A549 (cell line): ENCODE data around the gene DHX30. TPM values are rescaled to one million over a fixed set of nuclear protein-coding genes. Genes with fewer than 3 reads are reported as not detected.

Experiments
- ATAC-seq, 2 experiments: fragments of 200-7000 bp in 1 of 2; fragments of >200 bp in 1 of 2; cut with Nextera tagmentation in 1 of 2; cut with Tn5 transposase in 1 of 2; 3 replicates each; pipeline versions ENCODE4 v1.8.0 to v1.9.1; 2018 to 2020; ENCODE audit warnings: mild to moderate bottlenecking in 1 of 2, moderate library complexity in 1 of 2
- CTCF ChIA-PET: fragments of 300-600 bp; sonication (Branson Sonifier 250); formaldehyde crosslinking; extraction: SDS; loops from one replicate; lab custom pipeline; 2021; ENCODE audit warnings: antibody characterized with exemption, inconsistent platforms; lab: Yijun Ruan, JAX
- POLR2A ChIA-PET: fragments of 350-600 bp; formaldehyde crosslinking; extraction: SDS; loops from one replicate; lab custom pipeline; 2021; ENCODE audit warnings: antibody characterized with exemption, inconsistent platforms; lab: Yijun Ruan, JAX
- DNase-seq, 2 experiments: peaks; one replicate each; pipeline versions ENCODE4 v3.0.0 to v3.0.0-alpha.2; 2011 to 2016; ENCODE audit warnings: low read depth in 1 of 2, low spot score in 1 of 2
- FAIRE-seq: peaks from 2 replicates; lab custom pipeline; 2011; peaks lifted over from hg19 to GRCh38; lab: Jason Lieb, UNC
- H3K27ac ChIP-seq, 2 experiments: fragments of >200 bp; sonication (Bioruptor Twin); formaldehyde crosslinking; 3 replicates each; pipeline ENCODE4 v1.5.1; 2016 to 2017
- H3K4me1 ChIP-seq: fragments of >200 bp; sonication (Bioruptor Twin); formaldehyde crosslinking; 3 replicates; pipeline ENCODE4 v1.6.1; 2016
- H3K4me2 ChIP-seq: fragments of >200 bp; sonication (Bioruptor Twin); formaldehyde crosslinking; 3 replicates; pipeline ENCODE4 v1.6.1; 2016
- H3K4me3 ChIP-seq: fragments of >200 bp; sonication (Bioruptor Twin); formaldehyde crosslinking; 3 replicates; pipeline ENCODE4 v1.5.1; 2016
- H3K9me3 ChIP-seq: fragments of >200 bp; sonication (Bioruptor Twin); formaldehyde crosslinking; 3 replicates; pipeline ENCODE4 v1.6.1; 2016
- CEBPB ChIP-seq, 2 experiments: fragments of >200 bp in 1 of 2; sonication (Bioruptor Twin) in 1 of 2; formaldehyde crosslinking in 1 of 2; IDR thresholded peaks; 2 replicates each; pipeline ENCODE4 v1.6.1; 2012 to 2016
- CHD2 ChIP-seq: fragments of 150-350 bp; IDR thresholded peaks from 2 replicates; pipeline ENCODE4 v1.6.1; 2014; ENCODE audit warnings: low read length; ENCODE audit not compliant: partially characterized antibody
- E2F6 ChIP-seq: IDR thresholded peaks from 2 replicates; pipeline ENCODE4 v1.6.1; 2012; ENCODE audit warnings: low read depth, borderline replicate concordance
- ESRRA ChIP-seq: fragments of 150-350 bp; IDR thresholded peaks from 2 replicates; pipeline ENCODE4 v1.6.1; 2014; ENCODE audit warnings: mild to moderate bottlenecking, low read length, borderline replicate concordance
- FOSB ChIP-seq: fragments of 250-450 bp; sonication (Bioruptor Pico); IDR thresholded peaks from 2 replicates; pipeline ENCODE4 v1.5.0; 2020; ENCODE audit warnings: mild to moderate bottlenecking, moderate library complexity
- FOSL2 ChIP-seq, 2 experiments: fragments of 450-650 bp in 1 of 2; fragments of >200 bp in 1 of 2; sonication (Bioruptor Twin) in 1 of 2; formaldehyde crosslinking; IDR thresholded peaks; 2 replicates each; pipeline versions ENCODE4 v1.5.0 to v1.6.1; 2016 to 2020; ENCODE audit warnings: mild to moderate bottlenecking in 1 of 2, moderate library complexity in 1 of 2
- FOXS1 ChIP-seq: fragments of 250-450 bp; sonication (Bioruptor Pico); IDR thresholded peaks from 2 replicates; pipeline ENCODE4 v1.5.0; 2020; ENCODE audit warnings: mild to moderate bottlenecking, moderate library complexity
- GATA3 ChIP-seq: IDR thresholded peaks from 2 replicates; pipeline ENCODE4 v1.6.1; 2012; ENCODE audit warnings: borderline replicate concordance
- HEYL ChIP-seq: fragments of 250-450 bp; sonication (Bioruptor Pico); IDR thresholded peaks from 2 replicates; pipeline ENCODE4 v1.8.0; 2021; ENCODE audit warnings: mild to moderate bottlenecking, moderate library complexity
- HOXA7 ChIP-seq: fragments of 250-450 bp; sonication (Bioruptor Pico); IDR thresholded peaks from 2 replicates; pipeline ENCODE4 v1.5.0; 2020; ENCODE audit warnings: mild to moderate bottlenecking, moderate library complexity
- MAFK ChIP-seq: fragments of 450-650 bp; IDR thresholded peaks from 2 replicates; pipeline ENCODE4 v1.6.1; 2014; ENCODE audit not compliant: partially characterized antibody
- NR3C1 ChIP-seq: fragments of >200 bp; sonication (Bioruptor Twin); formaldehyde crosslinking; IDR thresholded peaks from 3 replicates; pipeline ENCODE4 v1.6.1; 2017
- POLR2AphosphoS2 ChIP-seq: conservative IDR thresholded peaks from 2 replicates; pipeline ENCODE4 v1.6.1; 2012; ENCODE audit warnings: low read length, improper control_type of control experiment, inconsistent platforms
- RCOR1 ChIP-seq: fragments of 150-350 bp; IDR thresholded peaks from 2 replicates; pipeline ENCODE4 v1.6.1; 2014; ENCODE audit warnings: antibody characterized with exemption, low read length, low read depth
- RFX5 ChIP-seq: fragments of 450-650 bp; IDR thresholded peaks from 2 replicates; pipeline ENCODE4 v1.7.1; 2014; ENCODE audit warnings: antibody characterized with exemption, mild to moderate bottlenecking, moderate library complexity
- TFCP2L1 ChIP-seq: fragments of 250-450 bp; sonication (Bioruptor Pico); IDR thresholded peaks from 2 replicates; pipeline ENCODE4 v1.5.0; 2021; ENCODE audit warnings: mild to moderate bottlenecking
- ZNF302 ChIP-seq: fragments of 250-450 bp; sonication (Bioruptor Pico); IDR thresholded peaks from 2 replicates; pipeline ENCODE4 v1.9.0; 2021; ENCODE audit warnings: inconsistent platforms, mild to moderate bottlenecking, moderate library complexity
- WGBS: methylation state at CpG from one replicate; pipeline ENCODE4 v1.1.6; 2017; ENCODE audit errors: missing lambda C conversion rate; 5-methylcytosine and 5-hydroxymethylcytosine counted together
- polyA plus RNA-seq, 4 experiments: library from polyadenylated mRNA; depleted of rRNA in 3 of 4; stranded (reverse); fragments of >200 nt; fragmentation: RNase III in 1 of 4; extraction: RNeasy Plus Mini Kit Qiagen cat#74134 plus additional on column Dnase treatment in 1 of 4; gene quantifications; 2 replicates in 3 of 4; 3 replicates in 1 of 4; pipeline ENCODE4 v1.2.3, GENCODE V29; 2011 to 2017
- TF ChIP-seq, protein P1 (sequence below): fragments of >200 bp; sonication (Bioruptor Twin); formaldehyde crosslinking; IDR thresholded peaks from 3 replicates; pipeline ENCODE4 v1.6.1; 2016
- TF ChIP-seq, protein P2 (sequence below): fragments of 250-450 bp; sonication (Bioruptor Pico); IDR thresholded peaks from 2 replicates; pipeline ENCODE4 v1.5.0; 2021; ENCODE audit warnings: mild to moderate bottlenecking, moderate library complexity, borderline replicate concordance
- TF ChIP-seq, protein P3 (sequence below): fragments of 250-450 bp; sonication (Bioruptor Pico); IDR thresholded peaks from 2 replicates; pipeline ENCODE4 v1.5.0; 2020; ENCODE audit warnings: low read depth, mild to moderate bottlenecking, moderate library complexity

Gene DHX30
- polyA plus RNA-seq, 2 of the 4 experiments (the other 2 are of a cell fraction) = 40.5 to 44.6 TPM

- Histone ChIP-seq H3K27ac (no peak overlapping the region), H3K4me1 (no peaks in the 10 kb centered on the region), H3K4me2 (no peak overlapping the region), H3K9me3 (no peaks in the 10 kb centered on the region), H3K4me3 (no peak overlapping the region)
- ATAC-seq (no peak), DNase-seq (no peak), FAIRE-seq (no peak)
- POLR2A ChIA-PET = no interaction called here
- CTCF ChIA-PET = interaction anchor here (1.9 kb wide), 1 partner anchor 284 kb away, joined by 5 read pairs; no protein-coding TSS in a partner anchor
- TF ChIP-seq POLR2AphosphoS2 (no peak), E2F6 (no peak), HEYL (CRISPR knock-in tag) (no peak), FOSB (CRISPR knock-in tag) (no peak), FOXS1 (no peak), HOXA7 (no peak), GATA3 (no peak), TFCP2L1 (CRISPR knock-in tag) (no peak), RCOR1 (no peak), FOSL2 (IDR thresholded peaks at IDR 0.05) (no peak), FOSL2 (CRISPR knock-in tag; IDR thresholded peaks at IDR 0.05) (no peak), NR3C1 (no peak), RFX5 (no peak)
- 88% methylated on average over 8 of the region's 8 CpGs for WGBS
Observed at GRCh38 chr3:47867451-47868044, 64.6 kb downstream of the DHX30 start.

DNA sequence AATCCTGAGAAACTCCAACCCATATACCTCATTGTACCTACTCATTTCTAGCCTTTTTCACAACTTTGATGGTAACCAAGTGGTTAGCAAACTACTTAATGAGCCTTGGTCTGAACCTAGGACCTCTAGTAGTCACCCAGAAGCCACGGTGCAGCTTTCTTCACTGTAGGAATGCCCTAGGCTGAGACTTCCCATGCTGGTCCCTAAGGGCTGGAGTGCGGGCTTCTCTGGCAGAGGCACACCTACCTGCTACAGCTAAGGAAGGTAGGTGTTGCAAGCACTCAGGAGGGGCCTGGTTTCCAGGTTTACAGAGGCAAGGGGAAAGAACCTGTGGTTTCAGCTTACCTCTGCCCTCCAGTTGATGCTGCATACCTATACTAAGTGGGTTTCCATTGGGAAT is 65.4 kb downstream of the DHX30 start:
- no peak for ATAC-seq
- Histone ChIP-seq H3K4me3 (no peak overlapping the region), H3K4me1 (no peaks in the 10 kb centered on the region), H3K4me2 (no peak overlapping the region), H3K27ac (no peak overlapping the region)
- WGBS = 100% methylated on average over 2 of the region's 2 CpGs
- CTCF ChIA-PET = interaction anchor here (1.4 kb wide), 1 partner anchor 60 kb away, joined by 4 read pairs; no protein-coding TSS in a partner anchor
- DNase-seq = no peak
- TF ChIP-seq, protein P1, sequence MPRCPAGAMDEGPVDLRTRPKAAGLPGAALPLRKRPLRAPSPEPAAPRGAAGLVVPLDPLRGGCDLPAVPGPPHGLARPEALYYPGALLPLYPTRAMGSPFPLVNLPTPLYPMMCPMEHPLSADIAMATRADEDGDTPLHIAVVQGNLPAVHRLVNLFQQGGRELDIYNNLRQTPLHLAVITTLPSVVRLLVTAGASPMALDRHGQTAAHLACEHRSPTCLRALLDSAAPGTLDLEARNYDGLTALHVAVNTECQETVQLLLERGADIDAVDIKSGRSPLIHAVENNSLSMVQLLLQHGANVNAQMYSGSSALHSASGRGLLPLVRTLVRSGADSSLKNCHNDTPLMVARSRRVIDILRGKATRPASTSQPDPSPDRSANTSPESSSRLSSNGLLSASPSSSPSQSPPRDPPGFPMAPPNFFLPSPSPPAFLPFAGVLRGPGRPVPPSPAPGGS = no peak
- TF ChIP-seq CHD2 (no peak), CEBPB (IDR thresholded peaks at IDR 0.05) (no peak), ZNF302 (CRISPR knock-in tag) (no peak), MAFK (no peak), ESRRA (no peak)
- TF ChIP-seq, protein P2, sequence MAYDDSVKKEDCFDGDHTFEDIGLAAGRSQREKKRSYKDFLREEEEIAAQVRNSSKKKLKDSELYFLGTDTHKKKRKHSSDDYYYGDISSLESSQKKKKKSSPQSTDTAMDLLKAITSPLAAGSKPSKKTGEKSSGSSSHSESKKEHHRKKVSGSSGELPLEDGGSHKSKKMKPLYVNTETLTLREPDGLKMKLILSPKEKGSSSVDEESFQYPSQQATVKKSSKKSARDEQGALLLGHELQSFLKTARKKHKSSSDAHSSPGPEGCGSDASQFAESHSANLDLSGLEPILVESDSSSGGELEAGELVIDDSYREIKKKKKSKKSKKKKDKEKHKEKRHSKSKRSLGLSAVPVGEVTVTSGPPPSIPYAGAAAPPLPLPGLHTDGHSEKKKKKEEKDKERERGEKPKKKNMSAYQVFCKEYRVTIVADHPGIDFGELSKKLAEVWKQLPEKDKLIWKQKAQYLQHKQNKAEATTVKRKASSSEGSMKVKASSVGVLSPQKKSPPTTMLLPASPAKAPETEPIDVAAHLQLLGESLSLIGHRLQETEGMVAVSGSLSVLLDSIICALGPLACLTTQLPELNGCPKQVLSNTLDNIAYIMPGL = no peak
- TF ChIP-seq, protein P3, sequence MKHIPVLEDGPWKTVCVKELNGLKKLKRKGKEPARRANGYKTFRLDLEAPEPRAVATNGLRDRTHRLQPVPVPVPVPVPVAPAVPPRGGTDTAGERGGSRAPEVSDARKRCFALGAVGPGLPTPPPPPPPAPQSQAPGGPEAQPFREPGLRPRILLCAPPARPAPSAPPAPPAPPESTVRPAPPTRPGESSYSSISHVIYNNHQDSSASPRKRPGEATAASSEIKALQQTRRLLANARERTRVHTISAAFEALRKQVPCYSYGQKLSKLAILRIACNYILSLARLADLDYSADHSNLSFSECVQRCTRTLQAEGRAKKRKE = no peak
- TF ChIP-seq, all 56 proteins: peak for 0
- POLR2A ChIA-PET = interaction anchor here (0.6 kb wide), 1 partner anchor 18 kb away, joined by 3 read pairs; no protein-coding TSS in a partner anchor
- FAIRE-seq = no peak
- H3K9me3 ChIP-seq = no peaks in the 10 kb centered on the region
